Keratinocyte (primary cell): ENCODE measurements around the gene ZNF516.

Experiments used
- EZH2 ChIP-seq: IDR thresholded peaks from one replicate; pipeline ENCODE4 v1.6.1; 2012; ENCODE audit warnings: inconsistent platforms, mild to moderate bottlenecking, low read length, moderate library complexity
- TF ChIP-seq, protein P1 (sequence below), 3 experiments: IDR thresholded peaks in 1 of 3; conservative IDR thresholded peaks in 1 of 3; optimal IDR thresholded peaks in 1 of 3; 2 replicates in 2 of 3; 3 replicates in 1 of 3; pipeline versions ENCODE3 to v1.5.1; 2011; ENCODE audit warnings: low read length in 3 of 3, mild to moderate bottlenecking in 3 of 3, moderate library complexity in 2 of 3, control low read depth in 1 of 3, inconsistent platforms in 1 of 3; ENCODE audit not compliant: insufficient read depth in 2 of 3; ENCODE audit errors: extremely low read depth in 1 of 3

DNA sequence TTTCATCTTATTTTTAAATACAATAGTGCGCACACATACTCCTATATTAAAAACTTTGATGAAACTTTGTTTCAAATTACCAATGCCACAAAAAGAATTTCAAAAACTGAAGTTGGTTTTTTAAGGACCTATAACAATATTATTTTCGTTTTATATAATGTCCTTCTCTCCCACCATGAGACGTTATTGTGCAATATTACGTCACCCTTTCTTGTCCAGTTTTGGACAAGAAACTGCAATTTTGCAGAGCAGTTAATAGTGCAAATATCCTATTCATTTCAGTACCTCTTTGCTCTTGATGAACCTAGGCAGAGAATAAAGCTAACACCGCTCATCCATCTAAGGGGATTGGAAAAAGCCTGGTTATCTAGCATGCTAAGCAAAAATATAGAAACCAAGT is 9.7 kb upstream of the ZNF516 start:
- TF ChIP-seq, protein P1, sequence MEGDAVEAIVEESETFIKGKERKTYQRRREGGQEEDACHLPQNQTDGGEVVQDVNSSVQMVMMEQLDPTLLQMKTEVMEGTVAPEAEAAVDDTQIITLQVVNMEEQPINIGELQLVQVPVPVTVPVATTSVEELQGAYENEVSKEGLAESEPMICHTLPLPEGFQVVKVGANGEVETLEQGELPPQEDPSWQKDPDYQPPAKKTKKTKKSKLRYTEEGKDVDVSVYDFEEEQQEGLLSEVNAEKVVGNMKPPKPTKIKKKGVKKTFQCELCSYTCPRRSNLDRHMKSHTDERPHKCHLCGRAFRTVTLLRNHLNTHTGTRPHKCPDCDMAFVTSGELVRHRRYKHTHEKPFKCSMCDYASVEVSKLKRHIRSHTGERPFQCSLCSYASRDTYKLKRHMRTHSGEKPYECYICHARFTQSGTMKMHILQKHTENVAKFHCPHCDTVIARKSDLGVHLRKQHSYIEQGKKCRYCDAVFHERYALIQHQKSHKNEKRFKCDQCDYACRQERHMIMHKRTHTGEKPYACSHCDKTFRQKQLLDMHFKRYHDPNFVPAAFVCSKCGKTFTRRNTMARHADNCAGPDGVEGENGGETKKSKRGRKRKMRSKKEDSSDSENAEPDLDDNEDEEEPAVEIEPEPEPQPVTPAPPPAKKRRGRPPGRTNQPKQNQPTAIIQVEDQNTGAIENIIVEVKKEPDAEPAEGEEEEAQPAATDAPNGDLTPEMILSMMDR (optimal IDR thresholded peaks at IDR 0.05 in 1 of 3, IDR thresholded peaks at IDR 0.05 in 1 of 3, conservative IDR thresholded peaks at IDR 0.05 in 1 of 3; ENCODE audit: extremely low read depth in 1 of 3, insufficient read depth in 2 of 3, low read length in 3 of 3), result no peak
- TF ChIP-seq EZH2, result no peak
